ENCODE data around the gene CTCF.

The CTCF gene

DNA sequence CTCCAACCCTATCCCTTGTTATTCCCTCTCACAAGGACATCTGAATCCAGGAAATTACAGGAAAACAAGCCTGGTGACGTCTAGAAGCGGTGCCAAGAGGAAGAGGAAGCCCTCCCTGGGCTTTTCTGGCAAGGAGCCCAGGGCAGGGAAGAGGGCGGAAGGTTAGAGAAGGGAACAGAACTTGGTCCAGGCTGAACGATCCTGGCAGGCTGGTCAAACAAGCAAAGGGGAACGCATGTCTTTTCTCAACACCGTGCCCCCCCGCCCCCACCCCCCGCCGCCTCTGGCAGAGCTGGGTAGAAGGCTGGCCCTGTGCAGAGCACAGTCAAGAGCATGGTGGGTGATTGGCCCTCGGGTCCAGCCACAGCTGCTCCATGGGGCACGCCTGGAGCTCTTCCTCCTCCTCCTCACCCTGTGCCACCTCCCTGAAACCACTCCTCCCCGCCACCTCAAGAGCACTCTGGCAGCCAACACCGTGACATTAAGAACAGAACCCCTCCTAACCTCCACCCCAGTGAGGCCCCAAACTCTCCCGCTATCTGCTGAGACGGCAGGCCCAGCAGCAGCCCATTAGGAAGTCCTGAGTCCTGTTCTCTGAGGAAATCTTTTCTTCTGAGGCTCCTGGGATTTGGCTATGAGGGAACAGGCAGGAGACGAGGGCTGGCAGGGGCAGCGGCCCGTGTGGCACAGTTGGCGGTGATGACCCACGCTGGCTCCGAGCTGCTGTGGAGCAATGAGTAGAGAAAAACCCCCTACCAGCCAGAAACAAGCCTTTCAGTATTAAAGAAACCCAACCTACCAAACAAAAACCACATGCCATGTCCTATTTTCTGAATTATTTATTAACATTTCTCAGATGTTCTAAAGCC lies 111.6 kb downstream of the CTCF start:
- DNase-seq (ENCODE audit: low read depth, low spot score) = no peak
- POLR2A ChIA-PET = no interaction called here
- CTCF ChIA-PET = interaction anchor here (0.5 to 19.0 kb wide), 18 partner anchors 7 to 268 kb away, joined by 3 to 605 read pairs (median 8); partner anchors contain the start of genes CTCF, NRN1L, NUTF2 and PARD6A
- no peak for TF ChIP-seq CTCF (IDR thresholded peaks at IDR 0.05; ENCODE audit: insufficient read depth, low read length, missing control alignments)
- H3K4me3 ChIP-seq (ENCODE audit: low read depth, low read length) = no peak overlapping the region

GRCh38 chr16:67674851-67675578 lies 112.7 kb downstream of the CTCF start:
- TF ChIP-seq CTCF (IDR thresholded peaks at IDR 0.05; ENCODE audit: insufficient read depth, low read length, missing control alignments) = no peak
- H3K4me3 ChIP-seq (ENCODE audit: low read depth, low read length) = no peak overlapping the region
- POLR2A ChIA-PET = no interaction called here
- CTCF ChIA-PET = interaction anchor here (1.0 to 19.0 kb wide), 3 partner anchors 9 to 152 kb away, joined by 3 to 605 read pairs (median 3); partner anchors contain the start of gene RIPOR1
- no peak for DNase-seq (ENCODE audit: low read depth, low spot score)

DNA sequence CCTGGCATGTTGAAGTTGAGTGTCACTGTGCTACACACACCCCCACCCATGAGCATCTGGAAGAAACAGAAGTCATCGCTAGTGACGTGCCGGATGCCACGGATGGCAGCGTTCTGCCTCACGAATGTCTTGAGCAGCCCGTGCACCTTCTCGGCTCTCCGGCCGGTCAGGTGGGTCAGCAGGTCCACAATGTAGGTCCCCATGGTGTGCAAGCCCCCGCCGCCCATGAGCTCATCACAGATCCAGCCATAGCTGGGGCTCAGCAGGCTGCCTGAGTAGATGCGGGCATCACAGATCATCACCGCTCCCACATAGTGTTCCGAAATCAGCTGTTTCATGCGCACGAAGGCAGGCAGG lies 113.2 kb downstream of the CTCF start:
- no peak overlapping the region for H3K4me3 ChIP-seq (ENCODE audit: low read depth, low read length)
- no peak for DNase-seq (ENCODE audit: low read depth, low spot score)
- ChIA-PET CTCF (no interaction called here), POLR2A (no interaction called here)
- no peak for TF ChIP-seq CTCF (IDR thresholded peaks at IDR 0.05; ENCODE audit: insufficient read depth, low read length, missing control alignments)

DNA sequence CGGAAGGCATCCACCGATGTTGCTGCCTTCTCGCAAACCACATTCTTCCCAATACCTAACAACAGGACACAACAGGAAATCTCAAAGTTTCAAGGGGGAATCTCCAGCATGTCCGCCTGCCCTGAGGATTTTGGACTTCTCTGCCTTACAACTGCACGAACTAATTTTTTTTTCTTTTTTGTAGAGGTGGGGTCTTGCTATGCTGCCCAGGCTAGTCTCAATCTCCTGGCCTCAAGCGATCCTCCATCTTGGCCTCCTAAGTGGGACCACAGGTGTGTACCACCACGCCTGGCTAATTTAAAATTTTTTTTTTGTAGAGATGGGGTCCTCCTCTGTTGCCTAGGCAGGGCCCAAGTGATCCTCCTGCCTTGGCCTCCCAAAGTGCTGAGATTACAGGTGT lies 113.7 kb downstream of the CTCF start:
- CTCF ChIA-PET = interaction anchor here (10.7 kb wide), 1 partner anchor 6 kb away, joined by 87 read pairs; the partner anchor contains the start of genes C16orf86 and ENKD1
- TF ChIP-seq CTCF (IDR thresholded peaks at IDR 0.05; ENCODE audit: insufficient read depth, low read length, missing control alignments) = no peak
- POLR2A ChIA-PET = no interaction called here
- no peak for DNase-seq (ENCODE audit: low read depth, low spot score)
- no peak overlapping the region for H3K4me3 ChIP-seq (ENCODE audit: low read depth, low read length)

GRCh38 chr16:67676516-67676915 lies 114.2 kb downstream of the CTCF start:
- ChIA-PET POLR2A (no interaction called here), CTCF (interaction anchor here (0.6 to 10.7 kb wide), 2 partner anchors 7 to 11 kb away, joined by 3 to 87 read pairs; partner anchors contain the start of genes C16orf86 and ENKD1)
- no peak for TF ChIP-seq CTCF (IDR thresholded peaks at IDR 0.05; ENCODE audit: insufficient read depth, low read length, missing control alignments)
- H3K4me3 ChIP-seq (ENCODE audit: low read depth, low read length) = no peak overlapping the region
- no peak for DNase-seq (ENCODE audit: low read depth, low spot score)

DNA sequence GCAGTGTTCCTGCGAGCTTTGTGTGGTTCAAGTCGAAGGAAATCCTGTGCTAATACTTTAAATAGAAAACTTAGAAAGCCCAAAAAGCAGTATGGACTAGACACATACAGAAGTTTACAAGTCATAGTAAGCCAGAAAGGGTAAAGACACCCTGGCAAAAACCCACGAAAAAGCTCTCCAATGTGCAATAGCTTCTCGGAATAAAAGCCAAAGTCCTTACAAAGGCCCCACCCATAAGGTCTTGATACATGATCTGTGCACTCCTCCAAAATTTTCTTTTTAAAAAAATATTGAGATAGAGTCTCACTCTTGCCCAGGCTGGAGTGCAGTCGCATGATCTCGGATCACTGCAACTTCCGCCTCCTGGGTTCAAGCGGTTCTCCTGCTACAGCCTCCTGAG lies 114.6 kb downstream of the CTCF start:
- no peak for DNase-seq (ENCODE audit: low read depth, low spot score)
- H3K4me3 ChIP-seq (ENCODE audit: low read depth, low read length) = no peak overlapping the region
- TF ChIP-seq CTCF (IDR thresholded peaks at IDR 0.05; ENCODE audit: insufficient read depth, low read length, missing control alignments) = no peak
- ChIA-PET POLR2A (no interaction called here), CTCF (interaction anchor here (0.6 to 10.7 kb wide), 2 partner anchors 7 to 11 kb away, joined by 3 to 87 read pairs; partner anchors contain the start of genes C16orf86 and ENKD1)

Measured in AG04449 (cell line).